Progenitor cell of endocrine pancreas (in vitro differentiated cells): Measurements from ENCODE around the gene AP3D1. TPM values are rescaled to one million over a fixed set of nuclear protein-coding genes. Genes with fewer than 3 reads are reported as not detected.

Experiments used
- DNase-seq: peaks from one replicate; pipeline ENCODE4 v3.0.0; 2021; ENCODE audit warnings: low spot score; ENCODE audit not compliant: unreplicated experiment
- H3K27ac Mint-ChIP-seq: 2 replicates; pipeline ENCODE4 v1.8.0; 2021; ENCODE audit warnings: mild to moderate bottlenecking, moderate library complexity, mixed read lengths
- H3K27me3 Mint-ChIP-seq: 2 replicates; pipeline ENCODE4 v1.8.0; 2021; ENCODE audit warnings: mixed read lengths
- H3K36me3 Mint-ChIP-seq: 2 replicates; pipeline ENCODE4 v1.8.0; 2022; ENCODE audit warnings: mixed read lengths; ENCODE audit not compliant: insufficient read depth
- H3K4me1 Mint-ChIP-seq: 2 replicates; pipeline ENCODE4 v1.8.0; 2021; ENCODE audit warnings: low read depth, mixed read lengths
- H3K4me3 Mint-ChIP-seq: 2 replicates; pipeline ENCODE4 v1.8.0; 2021; ENCODE audit warnings: low read depth, mild to moderate bottlenecking, moderate library complexity, mixed read lengths
- H3K9me3 Mint-ChIP-seq: 2 replicates; pipeline ENCODE4 v1.8.0; 2021; ENCODE audit warnings: low read depth, mixed read lengths
- total RNA-seq: library from RNA; stranded (reverse); gene quantifications from 2 replicates; pipeline ENCODE4 v1.2.1, GENCODE V29; 2021
- TF ChIP-seq, protein P1 (sequence below): fragments of 200-600 bp; sonication (generic); IDR thresholded peaks from one replicate; pipeline ENCODE4 v1.5.0; 2021; ENCODE audit warnings: antibody characterized with exemption, mild to moderate bottlenecking; ENCODE audit not compliant: unreplicated experiment

AP3D1 gene
- total RNA-seq, 1 donor from 2014 or later = 131 TPM

DNA sequence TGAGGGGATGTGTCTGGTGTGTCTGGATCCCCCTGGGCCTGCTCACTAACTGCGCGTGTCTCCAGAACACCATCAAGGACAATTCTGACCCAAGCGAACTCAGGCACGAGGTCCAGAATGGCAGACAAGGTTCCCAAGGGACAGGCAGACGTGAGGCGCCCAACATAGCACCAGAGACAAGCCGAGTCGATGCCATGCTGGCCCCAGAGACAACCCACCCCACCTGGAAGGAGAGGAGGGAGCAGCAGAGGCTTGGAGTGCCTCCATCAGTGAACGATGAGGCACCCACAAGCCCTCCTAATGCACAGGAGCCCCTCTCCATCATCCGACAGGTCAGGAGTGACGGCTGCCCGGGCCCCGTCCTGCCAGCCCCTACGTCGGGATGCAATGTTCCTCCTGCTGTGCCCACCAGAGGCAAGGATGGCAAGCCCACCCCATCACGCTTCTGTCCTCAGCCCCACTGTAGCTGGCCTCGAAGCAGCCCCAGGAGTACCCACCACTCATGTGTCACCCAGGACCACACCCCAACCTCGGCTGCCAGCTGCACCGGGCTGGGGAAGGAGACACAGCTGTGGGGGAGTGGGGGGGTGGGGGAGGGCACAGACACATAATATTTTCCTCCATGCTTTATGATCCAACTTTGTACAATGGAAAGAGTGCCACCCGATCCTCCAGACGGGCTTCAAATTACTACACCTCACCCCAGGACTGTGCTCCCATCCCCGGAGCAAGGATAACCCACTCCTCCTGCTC lies 11.8 kb downstream of the AP3D1 start:
- Mint-ChIP-seq H3K27ac (peak overlapping the region; percentile 87), H3K27me3 (no peaks in the 10 kb centered on the region), H3K4me3 (no peak overlapping the region), H3K4me1 (no peaks in the 10 kb centered on the region), H3K36me3 (peaks cover 7% of the 10 kb centered on the region), H3K9me3 (no peaks in the 10 kb centered on the region)
- TF ChIP-seq, protein P1, sequence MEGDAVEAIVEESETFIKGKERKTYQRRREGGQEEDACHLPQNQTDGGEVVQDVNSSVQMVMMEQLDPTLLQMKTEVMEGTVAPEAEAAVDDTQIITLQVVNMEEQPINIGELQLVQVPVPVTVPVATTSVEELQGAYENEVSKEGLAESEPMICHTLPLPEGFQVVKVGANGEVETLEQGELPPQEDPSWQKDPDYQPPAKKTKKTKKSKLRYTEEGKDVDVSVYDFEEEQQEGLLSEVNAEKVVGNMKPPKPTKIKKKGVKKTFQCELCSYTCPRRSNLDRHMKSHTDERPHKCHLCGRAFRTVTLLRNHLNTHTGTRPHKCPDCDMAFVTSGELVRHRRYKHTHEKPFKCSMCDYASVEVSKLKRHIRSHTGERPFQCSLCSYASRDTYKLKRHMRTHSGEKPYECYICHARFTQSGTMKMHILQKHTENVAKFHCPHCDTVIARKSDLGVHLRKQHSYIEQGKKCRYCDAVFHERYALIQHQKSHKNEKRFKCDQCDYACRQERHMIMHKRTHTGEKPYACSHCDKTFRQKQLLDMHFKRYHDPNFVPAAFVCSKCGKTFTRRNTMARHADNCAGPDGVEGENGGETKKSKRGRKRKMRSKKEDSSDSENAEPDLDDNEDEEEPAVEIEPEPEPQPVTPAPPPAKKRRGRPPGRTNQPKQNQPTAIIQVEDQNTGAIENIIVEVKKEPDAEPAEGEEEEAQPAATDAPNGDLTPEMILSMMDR = no peak
- no peak for DNase-seq

DNA sequence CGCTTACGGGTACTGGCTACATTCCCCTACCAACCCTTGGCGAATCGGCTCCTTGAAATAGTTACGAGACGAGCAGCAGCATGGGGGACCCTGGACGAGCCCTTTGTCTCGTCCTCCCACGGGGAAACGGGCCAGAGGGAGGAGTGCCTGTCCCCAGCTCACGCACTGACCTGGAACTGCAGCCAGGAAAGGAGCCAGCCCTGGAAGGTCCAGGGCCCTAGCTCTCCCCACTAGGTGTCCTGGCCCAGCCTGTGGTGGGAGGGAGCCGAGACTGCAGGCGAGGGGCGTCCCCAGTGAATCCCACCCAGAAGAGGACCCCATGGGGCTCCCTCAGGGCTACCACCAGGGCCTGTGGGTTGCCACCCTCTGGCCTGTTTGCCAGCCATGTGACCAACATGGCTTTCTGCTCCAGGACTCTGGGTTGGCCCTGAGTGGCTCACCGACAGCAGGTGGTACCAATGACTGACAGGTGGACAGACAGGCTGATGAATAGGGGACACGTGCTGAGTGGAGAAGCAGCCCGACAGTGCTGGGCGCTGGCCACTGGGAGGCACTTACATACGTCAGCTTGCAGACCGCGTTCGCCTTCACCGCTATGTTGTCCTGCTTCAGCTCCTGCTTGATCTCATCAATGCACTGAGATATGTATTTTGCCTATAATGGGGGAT lies 13.2 kb downstream of the AP3D1 start:
- Mint-ChIP-seq H3K9me3 (no peaks in the 10 kb centered on the region), H3K4me3 (no peak overlapping the region), H3K27me3 (no peaks in the 10 kb centered on the region), H3K4me1 (no peaks in the 10 kb centered on the region), H3K36me3 (peaks cover 8% of the 10 kb centered on the region), H3K27ac (no peak overlapping the region)
- no peak for DNase-seq
- TF ChIP-seq, protein P1 = no peak

DNA sequence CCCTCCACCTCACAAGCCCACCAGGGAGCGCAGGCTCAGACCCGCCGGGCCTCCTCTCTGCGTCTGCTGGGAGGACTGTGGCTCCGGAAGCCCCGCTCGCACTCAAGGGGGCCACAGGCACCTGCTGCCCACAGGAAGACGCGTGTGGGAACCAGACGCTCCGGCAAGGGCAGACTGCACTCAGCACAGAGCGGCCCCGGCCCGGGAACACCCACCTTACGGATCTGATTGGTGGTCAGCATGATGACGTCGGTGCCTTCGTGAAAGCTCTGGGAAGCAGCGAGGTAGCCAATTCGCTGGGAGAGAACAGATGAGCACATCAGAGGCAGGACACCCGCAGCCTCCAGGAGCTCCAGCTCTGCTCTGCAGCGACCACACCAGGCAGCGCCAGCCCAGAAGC lies 14.6 kb downstream of the AP3D1 start:
- peaks cover 12% of the 10 kb centered on the region for H3K36me3 Mint-ChIP-seq
- H3K4me1 Mint-ChIP-seq = no peaks in the 10 kb centered on the region
- no peak for DNase-seq
- H3K4me3 Mint-ChIP-seq = no peak overlapping the region
- TF ChIP-seq, protein P1 = no peak
- H3K27me3 Mint-ChIP-seq = no peaks in the 10 kb centered on the region
- no peak overlapping the region for H3K27ac Mint-ChIP-seq
- H3K9me3 Mint-ChIP-seq = no peaks in the 10 kb centered on the region

DNA sequence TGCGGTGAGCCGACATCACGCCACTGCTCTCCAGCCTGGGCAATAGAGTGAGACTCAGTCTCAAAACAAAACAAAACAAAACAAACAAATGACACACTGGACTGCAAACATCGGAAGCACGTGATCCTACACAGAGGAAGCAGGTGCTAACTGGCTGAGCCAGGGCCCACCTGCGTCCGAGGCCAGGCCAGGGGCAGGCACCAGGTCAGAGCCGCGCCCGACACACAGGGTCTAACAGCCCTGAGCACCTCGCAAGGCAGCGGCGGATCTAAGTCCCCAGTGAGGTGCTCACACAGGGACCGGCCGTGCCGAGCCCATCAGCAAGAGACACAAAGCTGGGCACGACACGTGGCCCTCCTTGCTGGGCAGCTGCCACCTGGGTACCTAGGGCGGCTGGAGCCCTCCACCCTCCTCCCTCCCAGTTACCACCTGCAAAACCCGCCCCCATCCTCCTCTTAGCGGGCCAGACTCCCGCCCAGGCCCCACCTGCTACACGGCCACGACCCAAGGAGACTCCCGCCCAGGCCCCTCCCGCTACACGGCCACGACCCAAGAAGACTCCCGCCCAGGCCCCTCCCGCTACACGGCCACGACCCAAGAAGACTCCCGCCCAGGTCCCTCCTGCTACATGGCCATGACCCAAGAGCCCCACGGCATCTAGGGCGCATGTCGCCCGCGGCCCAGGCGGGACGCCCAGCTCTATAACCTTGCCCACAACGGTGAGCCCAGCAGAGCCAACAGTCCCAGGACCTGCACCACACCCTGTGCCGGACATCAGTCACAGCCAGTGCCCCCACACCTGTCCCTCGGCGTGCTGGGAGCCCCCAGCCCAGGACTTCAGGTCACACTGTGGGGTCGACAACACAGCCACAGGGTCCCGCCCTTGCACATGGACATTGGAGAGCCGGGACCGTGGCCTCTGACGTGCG lies 15.6 kb downstream of the AP3D1 start:
- TF ChIP-seq, protein P1 = no peak
- Mint-ChIP-seq H3K27ac (no peak overlapping the region), H3K4me3 (no peak overlapping the region), H3K27me3 (no peaks in the 10 kb centered on the region), H3K36me3 (peaks cover 12% of the 10 kb centered on the region), H3K9me3 (no peaks in the 10 kb centered on the region), H3K4me1 (no peaks in the 10 kb centered on the region)
- DNase-seq = no peak
